Chondrocyte (in vitro differentiated cells): Measurements from ENCODE around the gene GPD2. TPM values are rescaled to one million over a fixed set of nuclear protein-coding genes. Genes with fewer than 3 reads are reported as not detected.
"Not testable (repeated sequence)": the region's sequence is repeated elsewhere in the genome, so short reads cannot be mapped to it uniquely, and the experiment has no call there.

Source experiments
- DNase-seq: peaks from one replicate; pipeline ENCODE4 v3.0.0; 2021; ENCODE audit warnings: mixed read lengths, low spot score
- H3K27ac Mint-ChIP-seq: one replicate; pipeline ENCODE4 v1.8.0; 2021; ENCODE audit warnings: mild to moderate bottlenecking, moderate library complexity, mixed read lengths; ENCODE audit not compliant: unreplicated experiment
- H3K27me3 Mint-ChIP-seq: 2 replicates; pipeline ENCODE4 v1.8.0; 2021; ENCODE audit warnings: low read depth, mixed read lengths
- H3K36me3 Mint-ChIP-seq: 2 replicates; pipeline ENCODE4 v1.8.0; 2021; ENCODE audit warnings: low read depth, mixed read lengths
- H3K4me1 Mint-ChIP-seq: 2 replicates; pipeline ENCODE4 v1.8.0; 2021; ENCODE audit warnings: low read depth, mild to moderate bottlenecking, mixed read lengths
- H3K4me3 Mint-ChIP-seq: one replicate; pipeline ENCODE4 v1.8.0; 2021; ENCODE audit warnings: mild to moderate bottlenecking, moderate library complexity, mixed read lengths; ENCODE audit not compliant: unreplicated experiment
- H3K9me3 Mint-ChIP-seq: 2 replicates; pipeline ENCODE4 v1.8.0; 2021; ENCODE audit warnings: low read depth, mixed read lengths
- total RNA-seq: library from RNA; stranded (reverse); gene quantifications from 3 replicates; pipeline ENCODE4 v1.2.1, GENCODE V29; 2021
- TF ChIP-seq, protein P1 (sequence below): fragments of 200-600 bp; sonication (generic); IDR thresholded peaks from 2 replicates; pipeline ENCODE4 v1.5.0; 2021; ENCODE audit warnings: antibody characterized with exemption, mild to moderate bottlenecking, moderate library complexity

GPD2 gene
- total RNA-seq, 1 donor from 2014 or later: 29.1 TPM

DNA sequence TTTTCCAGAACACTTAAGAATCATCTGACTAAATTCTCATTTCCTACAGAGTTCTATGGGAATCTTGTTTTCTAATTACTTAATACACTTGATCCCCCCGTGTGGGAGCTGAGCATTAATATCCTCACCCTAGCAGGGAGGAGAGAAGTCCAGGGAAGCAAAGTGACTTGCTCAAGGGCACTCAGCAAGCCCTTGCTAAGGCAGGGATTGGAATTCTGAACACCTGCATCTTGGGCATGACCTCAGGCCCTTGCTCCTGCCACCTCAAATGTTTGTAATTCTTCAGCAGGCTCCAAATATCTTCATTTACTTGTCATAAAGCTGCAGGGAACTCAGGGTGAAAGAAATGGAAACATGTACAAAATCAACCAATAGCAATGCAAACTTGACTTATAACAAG lies 162.4 kb downstream of the GPD2 start:
- no peaks in the 10 kb centered on the region for H3K36me3 Mint-ChIP-seq
- no peak overlapping the region for H3K4me3 Mint-ChIP-seq
- no peaks in the 10 kb centered on the region for H3K27me3 Mint-ChIP-seq
- no peaks in the 10 kb centered on the region for H3K4me1 Mint-ChIP-seq
- no peaks in the 10 kb centered on the region for H3K9me3 Mint-ChIP-seq
- no peak overlapping the region for H3K27ac Mint-ChIP-seq
- no peak for DNase-seq
- TF ChIP-seq, protein P1, sequence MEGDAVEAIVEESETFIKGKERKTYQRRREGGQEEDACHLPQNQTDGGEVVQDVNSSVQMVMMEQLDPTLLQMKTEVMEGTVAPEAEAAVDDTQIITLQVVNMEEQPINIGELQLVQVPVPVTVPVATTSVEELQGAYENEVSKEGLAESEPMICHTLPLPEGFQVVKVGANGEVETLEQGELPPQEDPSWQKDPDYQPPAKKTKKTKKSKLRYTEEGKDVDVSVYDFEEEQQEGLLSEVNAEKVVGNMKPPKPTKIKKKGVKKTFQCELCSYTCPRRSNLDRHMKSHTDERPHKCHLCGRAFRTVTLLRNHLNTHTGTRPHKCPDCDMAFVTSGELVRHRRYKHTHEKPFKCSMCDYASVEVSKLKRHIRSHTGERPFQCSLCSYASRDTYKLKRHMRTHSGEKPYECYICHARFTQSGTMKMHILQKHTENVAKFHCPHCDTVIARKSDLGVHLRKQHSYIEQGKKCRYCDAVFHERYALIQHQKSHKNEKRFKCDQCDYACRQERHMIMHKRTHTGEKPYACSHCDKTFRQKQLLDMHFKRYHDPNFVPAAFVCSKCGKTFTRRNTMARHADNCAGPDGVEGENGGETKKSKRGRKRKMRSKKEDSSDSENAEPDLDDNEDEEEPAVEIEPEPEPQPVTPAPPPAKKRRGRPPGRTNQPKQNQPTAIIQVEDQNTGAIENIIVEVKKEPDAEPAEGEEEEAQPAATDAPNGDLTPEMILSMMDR: no peak

DNA sequence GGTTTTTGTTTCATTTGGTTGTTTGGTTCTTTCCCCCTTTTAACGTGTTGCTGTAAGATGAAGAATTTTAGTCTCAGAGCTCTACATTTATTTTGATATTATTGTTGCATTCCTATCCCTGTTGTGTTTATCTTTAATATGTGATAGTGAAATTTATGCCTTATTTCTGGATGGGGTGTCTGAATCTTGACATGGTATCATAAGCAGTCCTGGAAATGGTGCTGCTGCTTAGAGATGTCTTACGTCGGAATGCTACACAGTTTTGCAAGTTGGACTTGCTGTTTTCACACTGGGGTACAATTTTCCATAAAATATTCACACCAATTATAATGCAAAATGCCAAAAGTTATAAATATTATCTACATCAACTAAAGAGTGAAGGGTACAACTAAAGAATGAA lies 164.0 kb downstream of the GPD2 start:
- no peak for DNase-seq
- Mint-ChIP-seq H3K4me3 (no peak overlapping the region), H3K4me1 (no peaks in the 10 kb centered on the region), H3K27ac (no peak overlapping the region), H3K9me3 (no peaks in the 10 kb centered on the region), H3K27me3 (no peaks in the 10 kb centered on the region), H3K36me3 (no peaks in the 10 kb centered on the region)
- TF ChIP-seq, protein P1: no peak

DNA sequence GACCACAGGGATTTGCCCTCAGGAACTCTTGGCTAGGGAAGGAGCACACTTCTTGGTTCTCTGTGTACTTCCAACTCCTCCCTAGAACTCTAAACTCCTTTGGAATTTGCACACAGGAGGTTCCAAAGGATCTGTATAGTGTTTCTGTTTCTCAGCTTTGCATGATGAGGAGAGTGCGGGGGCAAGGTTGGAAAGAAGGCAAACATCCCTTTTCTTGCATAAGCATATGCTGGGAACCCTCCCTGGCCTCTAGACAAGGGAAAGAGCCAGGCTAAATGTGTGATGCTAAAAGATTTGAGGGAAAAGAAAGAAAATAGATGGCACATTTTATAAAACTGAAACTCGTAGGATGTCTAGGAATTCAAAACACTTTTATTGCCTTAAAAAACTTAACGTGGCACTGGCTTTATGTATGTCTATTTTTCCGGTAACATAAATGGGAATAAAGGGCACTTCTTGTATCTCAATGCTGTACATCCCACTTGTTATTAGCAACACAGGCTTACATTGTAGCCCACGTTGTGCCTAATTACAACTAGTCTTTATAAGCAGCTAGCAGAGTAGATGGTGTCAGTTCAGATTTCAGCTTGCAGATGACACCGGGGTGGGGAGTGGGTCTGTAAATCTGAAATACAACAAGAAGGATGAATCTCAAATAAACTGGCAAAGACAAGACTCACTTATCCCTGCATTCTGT lies 165.8 kb downstream of the GPD2 start:
- Mint-ChIP-seq H3K4me3 (no peak overlapping the region), H3K9me3 (no peaks in the 10 kb centered on the region), H3K27ac (no peak overlapping the region), H3K27me3 (no peaks in the 10 kb centered on the region), H3K36me3 (no peaks in the 10 kb centered on the region), H3K4me1 (no peaks in the 10 kb centered on the region)
- DNase-seq: no peak
- TF ChIP-seq, protein P1: no peak

DNA sequence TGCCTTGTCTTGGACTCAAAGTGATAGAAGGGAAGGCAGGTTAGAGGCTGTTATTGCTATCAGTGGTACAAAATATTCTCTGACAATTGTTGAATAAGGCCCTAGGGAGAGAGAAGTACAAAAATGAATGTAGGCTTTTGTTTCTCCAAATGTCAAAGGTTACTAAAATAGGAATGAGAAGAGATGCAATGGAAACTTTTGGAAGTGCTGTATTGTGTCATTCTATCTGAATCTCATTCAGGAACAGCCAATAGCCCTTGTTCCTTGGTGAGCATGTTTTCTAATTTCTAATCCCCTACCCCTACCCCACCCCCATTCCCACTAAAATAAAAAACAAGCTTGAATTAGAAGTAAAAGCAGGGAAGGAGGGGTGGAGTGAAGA lies 166.4 kb downstream of the GPD2 start:
- no peaks in the 10 kb centered on the region for H3K4me1 Mint-ChIP-seq
- no peaks in the 10 kb centered on the region for H3K9me3 Mint-ChIP-seq
- no peaks in the 10 kb centered on the region for H3K27me3 Mint-ChIP-seq
- H3K4me3 Mint-ChIP-seq: no peak overlapping the region
- no peak overlapping the region for H3K27ac Mint-ChIP-seq
- TF ChIP-seq, protein P1: no peak
- no peak for DNase-seq
- H3K36me3 Mint-ChIP-seq: no peaks in the 10 kb centered on the region

DNA sequence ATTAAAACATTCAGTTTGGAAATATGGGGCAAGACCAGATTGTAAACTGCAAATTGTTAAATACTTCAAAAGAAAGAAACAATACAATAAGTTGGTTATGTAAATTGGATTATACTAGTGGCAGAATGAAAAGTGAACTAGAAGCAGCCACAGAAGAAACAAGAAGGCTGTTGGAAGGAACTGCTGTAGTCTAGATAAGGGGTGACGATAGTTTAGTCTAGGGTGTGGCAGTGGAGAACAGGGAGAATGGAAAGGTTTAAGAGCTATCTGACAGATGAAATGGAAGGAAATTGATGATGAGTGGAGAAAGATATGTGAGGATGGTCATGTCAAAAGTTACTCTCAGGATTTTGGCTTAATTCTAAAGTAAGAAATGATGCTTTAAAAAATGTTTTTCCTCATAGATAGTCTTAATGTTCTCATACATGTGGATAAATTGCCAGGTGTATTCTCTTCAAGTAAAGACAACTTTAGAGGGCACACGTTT lies 179.7 kb downstream of the GPD2 start:
- Mint-ChIP-seq H3K4me3 (no peak overlapping the region), H3K4me1 (no peaks in the 10 kb centered on the region), H3K9me3 (no peaks in the 10 kb centered on the region), H3K27ac (no peak overlapping the region), H3K27me3 (peaks cover 2% of the 10 kb centered on the region), H3K36me3 (no peaks in the 10 kb centered on the region)
- no peak for DNase-seq
- TF ChIP-seq, protein P1: no peak

DNA sequence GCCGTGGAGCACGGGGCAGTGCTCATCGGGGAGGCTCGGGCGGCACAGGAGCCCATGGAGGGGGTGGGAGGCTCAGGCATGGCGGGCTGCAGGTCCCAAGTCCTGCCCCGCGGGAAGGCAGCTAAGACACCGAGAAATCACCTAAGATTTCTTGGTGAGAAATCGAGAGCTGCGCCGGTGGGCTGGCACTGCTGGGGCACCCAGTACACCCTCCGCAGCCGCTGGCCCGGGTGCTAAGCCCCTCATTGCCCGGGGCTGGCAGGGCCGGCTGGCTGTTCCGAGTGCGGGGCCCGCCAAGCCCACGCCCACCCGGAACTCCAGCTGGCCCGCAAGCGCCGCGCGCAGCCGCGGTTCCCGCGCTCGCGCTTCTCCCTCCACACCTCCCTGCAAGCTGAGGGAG lies 181.9 kb downstream of the GPD2 start:
- not testable (repeated sequence) for H3K36me3 Mint-ChIP-seq, H3K4me1 Mint-ChIP-seq, H3K27ac Mint-ChIP-seq, H3K4me3 Mint-ChIP-seq, DNase-seq, H3K9me3 Mint-ChIP-seq, H3K27me3 Mint-ChIP-seq
